Dendritic cell treated with granulocyte-macrophage colony-stimulating factor and Interleukin-4, amounts not matched to agents 40 ng/mL and 50 ng/mL, for 4 days (primary cell): ENCODE measurements around the gene PITPNB.

ENCODE experiments used
- H3K27ac Mint-ChIP-seq: one replicate; pipeline ENCODE4 v1.8.0; 2022; ENCODE audit warnings: mild to moderate bottlenecking, mixed read lengths
- H3K27me3 Mint-ChIP-seq: one replicate; pipeline ENCODE4 v1.8.0; 2022; ENCODE audit warnings: mild to moderate bottlenecking, mixed read lengths
- H3K36me3 Mint-ChIP-seq: one replicate; pipeline ENCODE4 v1.8.0; 2022; ENCODE audit warnings: low read depth, mixed read lengths
- H3K4me1 Mint-ChIP-seq: one replicate; pipeline ENCODE4 v1.8.0; 2022; ENCODE audit warnings: low read depth, mixed read lengths
- H3K4me3 Mint-ChIP-seq: one replicate; pipeline ENCODE4 v1.8.0; 2022; ENCODE audit warnings: mild to moderate bottlenecking, moderate library complexity, mixed read lengths
- H3K9me3 Mint-ChIP-seq: one replicate; pipeline ENCODE4 v1.8.0; 2022; ENCODE audit warnings: mixed read lengths
- intact Hi-C: fragments of 100-400 bp; cut with micrococcal nuclease; formaldehyde crosslinking; loops from one replicate; pipeline ENCODE4 v1.15.0; 2022

The PITPNB gene

GRCh38 chr22:27935897-27936296, 16.8 kb upstream of the PITPNB start:
- Mint-ChIP-seq H3K4me1 (no peaks in the 10 kb centered on the region), H3K4me3 (no peak overlapping the region), H3K27ac (no peak overlapping the region), H3K9me3 (no peaks in the 10 kb centered on the region), H3K36me3 (no peaks in the 10 kb centered on the region), H3K27me3 (no peaks in the 10 kb centered on the region)
- intact Hi-C loops = no loop called here

- no peaks in the 10 kb centered on the region for H3K4me1 Mint-ChIP-seq
- intact Hi-C loops = no loop called here
- H3K36me3 Mint-ChIP-seq = no peaks in the 10 kb centered on the region
- no peak overlapping the region for H3K27ac Mint-ChIP-seq
- H3K27me3 Mint-ChIP-seq = no peaks in the 10 kb centered on the region
- H3K9me3 Mint-ChIP-seq = no peaks in the 10 kb centered on the region
- H3K4me3 Mint-ChIP-seq = no peak overlapping the region
Observed at GRCh38 chr22:27934069-27934468, 15.0 kb upstream of the PITPNB start.

GRCh38 chr22:27933186-27933983, 14.3 kb upstream of the PITPNB start:
- no peaks in the 10 kb centered on the region for H3K9me3 Mint-ChIP-seq
- H3K36me3 Mint-ChIP-seq = no peaks in the 10 kb centered on the region
- H3K4me3 Mint-ChIP-seq = no peak overlapping the region
- no peaks in the 10 kb centered on the region for H3K4me1 Mint-ChIP-seq
- intact Hi-C loops = no loop called here
- no peaks in the 10 kb centered on the region for H3K27me3 Mint-ChIP-seq
- H3K27ac Mint-ChIP-seq = no peak overlapping the region

- peaks cover 7% of the 10 kb centered on the region for H3K4me1 Mint-ChIP-seq
- H3K27ac Mint-ChIP-seq = no peak overlapping the region
- H3K27me3 Mint-ChIP-seq = no peaks in the 10 kb centered on the region
- no peaks in the 10 kb centered on the region for H3K36me3 Mint-ChIP-seq
- H3K9me3 Mint-ChIP-seq = no peaks in the 10 kb centered on the region
- no peak overlapping the region for H3K4me3 Mint-ChIP-seq
- intact Hi-C loops = no loop called here
Observed at GRCh38 chr22:27930331-27931060, 11.4 kb upstream of the PITPNB start.

- intact Hi-C loops = no loop called here
- Mint-ChIP-seq H3K36me3 (peaks cover 19% of the 10 kb centered on the region), H3K4me3 (no peak overlapping the region), H3K27me3 (no peaks in the 10 kb centered on the region), H3K27ac (no peak overlapping the region), H3K4me1 (peaks cover 8% of the 10 kb centered on the region), H3K9me3 (no peaks in the 10 kb centered on the region)
Observed at GRCh38 chr22:27927608-27928007, 8.6 kb upstream of the PITPNB start.

- peaks cover 23% of the 10 kb centered on the region for H3K4me1 Mint-ChIP-seq
- H3K27me3 Mint-ChIP-seq = no peaks in the 10 kb centered on the region
- no peak overlapping the region for H3K4me3 Mint-ChIP-seq
- no peak overlapping the region for H3K27ac Mint-ChIP-seq
- intact Hi-C loops = no loop called here
- H3K9me3 Mint-ChIP-seq = no peaks in the 10 kb centered on the region
- peaks cover 20% of the 10 kb centered on the region for H3K36me3 Mint-ChIP-seq
Observed at GRCh38 chr22:27925331-27925730, 6.3 kb upstream of the PITPNB start.

GRCh38 chr22:27919942-27920755, 1.1 kb upstream of the PITPNB start:
- peaks cover 52% of the 10 kb centered on the region for H3K4me1 Mint-ChIP-seq

GRCh38 chr22:27918341-27919221, 475 bp downstream of the PITPNB start:
- H3K4me1 Mint-ChIP-seq = peaks cover 68% of the 10 kb centered on the region
- intact Hi-C loops = no loop called here
- peak overlapping the region; percentile 90 for H3K27ac Mint-ChIP-seq
- peaks cover 47% of the 10 kb centered on the region for H3K36me3 Mint-ChIP-seq
- H3K4me3 Mint-ChIP-seq = peak overlapping the region; percentile 96
- no peaks in the 10 kb centered on the region for H3K27me3 Mint-ChIP-seq
- H3K9me3 Mint-ChIP-seq = no peaks in the 10 kb centered on the region

More at GRCh38 chr22:27919942-27920755, 1.1 kb upstream of the PITPNB start:
- Mint-ChIP-seq H3K27me3 (no peaks in the 10 kb centered on the region), H3K9me3 (no peaks in the 10 kb centered on the region), H3K4me3 (peak overlapping the region; percentile 96), H3K27ac (peak overlapping the region; percentile 90), H3K36me3 (peaks cover 55% of the 10 kb centered on the region)
- intact Hi-C loops = no loop called here

- intact Hi-C loops = loop anchor here (2.0 kb wide), 1 partner anchor 17 kb away; no protein-coding TSS in a partner anchor
- Mint-ChIP-seq H3K27me3 (no peaks in the 10 kb centered on the region), H3K4me3 (peak overlapping the region; percentile 11), H3K27ac (peak overlapping the region; percentile 49), H3K9me3 (no peaks in the 10 kb centered on the region), H3K4me1 (peaks cover 74% of the 10 kb centered on the region), H3K36me3 (peaks cover 46% of the 10 kb centered on the region)
Observed at GRCh38 chr22:27915986-27916385, 3.1 kb downstream of the PITPNB start.

GRCh38 chr22:27913162-27913741, 5.8 kb downstream of the PITPNB start:
- Mint-ChIP-seq H3K36me3 (peaks cover 55% of the 10 kb centered on the region), H3K4me3 (no peak overlapping the region), H3K4me1 (peaks cover 65% of the 10 kb centered on the region), H3K9me3 (no peaks in the 10 kb centered on the region), H3K27ac (no peak overlapping the region), H3K27me3 (no peaks in the 10 kb centered on the region)
- intact Hi-C loops = no loop called here

- intact Hi-C loops = no loop called here
- H3K36me3 Mint-ChIP-seq = peaks cover 58% of the 10 kb centered on the region
- H3K27me3 Mint-ChIP-seq = no peaks in the 10 kb centered on the region
- peaks cover 64% of the 10 kb centered on the region for H3K4me1 Mint-ChIP-seq
- H3K4me3 Mint-ChIP-seq = no peak overlapping the region
- H3K27ac Mint-ChIP-seq = no peak overlapping the region
- no peaks in the 10 kb centered on the region for H3K9me3 Mint-ChIP-seq
Observed at GRCh38 chr22:27912101-27912500, 7.0 kb downstream of the PITPNB start.

GRCh38 chr22:27911330-27911729, 7.7 kb downstream of the PITPNB start:
- Mint-ChIP-seq H3K9me3 (no peaks in the 10 kb centered on the region), H3K36me3 (peaks cover 65% of the 10 kb centered on the region), H3K27ac (no peak overlapping the region), H3K4me3 (no peak overlapping the region), H3K27me3 (no peaks in the 10 kb centered on the region), H3K4me1 (peaks cover 62% of the 10 kb centered on the region)
- intact Hi-C loops = no loop called here

- H3K4me1 Mint-ChIP-seq = peaks cover 44% of the 10 kb centered on the region
Observed at GRCh38 chr22:27906241-27906640, 12.8 kb downstream of the PITPNB start.

More at GRCh38 chr22:27906241-27906640, 12.8 kb downstream of the PITPNB start:
- Mint-ChIP-seq H3K9me3 (no peaks in the 10 kb centered on the region), H3K27ac (no peak overlapping the region), H3K4me3 (no peak overlapping the region), H3K36me3 (peaks cover 88% of the 10 kb centered on the region), H3K27me3 (no peaks in the 10 kb centered on the region)
- intact Hi-C loops = no loop called here
